HG03175 (cell line): ENCODE measurements around the gene FBLN2.
"Not testable (repeated sequence)": the region's sequence is repeated elsewhere in the genome, so short reads cannot be mapped to it uniquely, and the experiment has no call there.

Experiments
- ATAC-seq: cut with Tn5 transposase; IDR thresholded peaks from one replicate; pipeline ENCODE4 v1.9.1; 2021; ENCODE audit warnings: mild to moderate bottlenecking, moderate library complexity; ENCODE audit not compliant: unreplicated experiment

FBLN2 gene

DNA sequence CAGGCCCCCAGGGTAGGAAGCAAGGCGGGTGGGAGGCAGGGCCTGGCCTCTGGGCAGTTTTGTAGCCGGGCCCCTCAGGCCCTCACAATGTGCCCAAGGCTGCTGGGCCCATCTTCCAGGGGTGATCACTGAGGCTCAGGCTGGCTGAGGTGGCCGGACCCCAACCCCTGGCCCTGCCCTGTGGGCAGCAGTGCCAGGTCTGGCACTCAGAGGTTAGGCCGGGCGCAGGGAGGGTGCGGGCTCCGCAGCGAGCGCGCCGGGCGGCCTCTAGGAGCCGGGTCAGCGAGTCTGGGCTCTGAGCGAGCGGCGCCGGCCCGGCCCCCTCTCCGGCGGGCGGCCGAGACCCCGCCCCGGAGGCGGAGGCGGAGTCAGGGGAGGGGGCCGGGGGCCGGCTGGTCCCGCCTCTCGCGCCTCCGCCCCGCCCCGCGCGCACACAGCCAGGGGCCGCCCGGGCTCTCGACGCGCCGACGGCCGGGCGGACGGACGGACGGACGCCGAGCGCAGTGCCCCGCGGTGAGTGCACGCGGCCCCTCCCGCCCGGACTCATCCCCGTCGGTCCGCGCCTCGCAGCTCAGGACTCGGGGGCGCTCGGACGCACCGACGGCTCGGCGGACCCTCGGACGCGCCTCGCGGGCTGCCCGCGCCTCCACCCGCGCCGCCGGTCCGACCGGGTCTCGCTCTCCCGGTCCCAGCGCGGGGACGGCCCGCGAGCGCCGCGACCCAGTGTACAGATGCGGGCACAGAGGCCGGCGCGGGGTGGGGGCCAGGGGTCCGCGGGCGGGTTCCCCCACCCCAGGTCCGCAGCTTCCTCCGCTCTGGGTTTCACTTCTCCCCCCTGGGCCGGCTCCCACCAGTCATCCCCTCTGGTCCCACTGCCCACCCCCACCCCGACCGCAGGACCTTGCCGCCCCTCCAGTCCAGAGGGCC lies at the start of gene FBLN2:
Gene FBLN2, plus strand, starts transcription at position 430 of the 927 bp plus-strand sequence. CDS start 21,231 bp downstream, outside the sequence.
- no peak for ATAC-seq

DNA sequence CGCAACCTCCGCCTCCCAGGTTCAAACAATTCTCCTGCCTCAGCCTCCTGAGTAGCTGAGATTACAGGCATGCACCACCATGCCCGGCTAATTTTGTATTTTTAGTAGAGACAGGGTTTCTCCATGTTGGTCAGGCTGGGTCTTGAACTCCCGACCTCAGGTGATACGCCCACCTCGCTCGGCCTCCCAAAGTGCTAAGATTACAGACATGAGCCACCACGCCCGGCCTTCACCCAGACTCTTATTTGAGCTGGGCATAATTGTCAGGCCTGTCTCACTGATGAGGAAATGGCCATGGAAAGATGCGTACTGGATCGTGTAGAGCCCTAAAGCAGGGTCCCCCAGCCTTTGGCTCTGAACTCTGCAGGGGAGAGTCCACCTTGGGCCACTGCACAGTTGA lies 49.7 kb upstream of the FBLN2 start:
- not testable (repeated sequence) for ATAC-seq

DNA sequence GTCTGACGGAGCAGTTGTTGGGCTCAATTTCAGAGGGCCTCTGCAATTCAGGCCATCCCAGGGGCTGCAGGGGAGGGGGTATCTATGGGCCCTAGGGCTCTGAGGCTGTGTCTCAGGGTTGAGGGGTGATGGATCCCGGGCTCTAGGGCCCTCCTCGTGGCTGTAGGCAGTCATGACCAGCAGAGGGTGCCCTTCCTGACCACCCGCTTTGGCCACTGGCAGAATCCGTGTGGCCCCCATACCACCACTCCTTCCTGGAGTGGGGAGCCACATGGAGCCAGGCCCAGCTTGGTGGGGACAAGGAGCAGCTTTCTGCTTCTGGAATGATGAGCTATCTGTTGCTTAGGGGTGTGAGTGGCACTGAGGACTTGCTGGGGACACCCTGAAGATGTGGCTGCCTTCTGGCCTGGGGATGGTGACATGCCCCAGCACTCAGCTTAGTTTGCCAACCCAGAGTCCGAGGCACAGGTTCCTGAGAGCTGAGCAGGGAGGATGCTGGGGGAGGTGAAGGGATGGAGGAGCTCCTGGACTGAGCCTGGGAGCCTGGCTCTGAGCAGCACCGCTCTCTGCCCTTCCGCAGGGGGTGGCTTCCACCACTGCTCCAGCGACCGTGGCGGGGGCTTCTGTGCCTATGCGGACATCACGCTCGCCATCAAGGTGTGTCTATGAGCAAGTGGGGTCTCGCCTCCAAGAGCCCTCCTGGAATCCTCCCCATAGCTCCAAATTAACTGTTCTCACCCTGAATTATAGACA lies 48.6 kb upstream of the FBLN2 start:
- ATAC-seq, result no peak

DNA sequence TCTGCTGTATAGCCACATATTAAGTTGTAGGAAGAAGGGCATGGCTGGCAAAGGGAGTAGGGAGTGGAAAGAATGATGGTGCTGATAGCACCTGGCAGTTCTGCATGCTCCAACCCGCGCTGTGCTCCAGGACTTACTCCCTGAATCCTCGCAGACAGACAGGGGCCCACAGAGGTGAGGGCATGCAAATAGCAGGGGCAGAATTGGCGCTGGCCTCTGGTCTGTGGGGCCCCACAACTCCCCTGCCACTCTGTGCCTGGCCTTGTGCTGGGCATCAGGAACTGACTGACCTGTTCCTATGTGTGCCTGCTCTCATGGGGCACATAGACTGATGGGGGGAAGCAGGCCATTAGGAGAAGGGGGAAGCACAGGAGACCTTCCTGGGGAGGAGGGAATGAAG lies 47.9 kb upstream of the FBLN2 start:
- no peak for ATAC-seq

DNA sequence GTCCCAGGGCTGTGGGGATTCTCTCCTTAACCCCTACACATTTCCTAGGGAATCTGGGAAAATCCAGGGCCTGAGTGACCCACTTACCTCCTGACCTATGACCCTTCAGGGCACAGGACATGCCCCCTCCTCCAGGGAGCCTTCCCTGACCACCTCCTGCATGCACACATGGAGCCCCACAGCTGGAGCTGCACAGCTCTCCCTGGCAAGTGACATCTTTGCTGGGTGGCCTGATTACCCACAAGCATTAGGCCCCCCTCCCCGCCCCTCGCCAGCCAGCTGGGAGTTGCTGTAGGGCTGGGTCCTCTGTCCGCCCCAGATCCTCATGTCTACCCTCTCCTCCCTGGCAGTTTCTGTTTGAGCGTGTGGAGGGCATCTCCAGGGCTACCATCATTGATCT lies 47.4 kb upstream of the FBLN2 start:
- no peak for ATAC-seq

DNA sequence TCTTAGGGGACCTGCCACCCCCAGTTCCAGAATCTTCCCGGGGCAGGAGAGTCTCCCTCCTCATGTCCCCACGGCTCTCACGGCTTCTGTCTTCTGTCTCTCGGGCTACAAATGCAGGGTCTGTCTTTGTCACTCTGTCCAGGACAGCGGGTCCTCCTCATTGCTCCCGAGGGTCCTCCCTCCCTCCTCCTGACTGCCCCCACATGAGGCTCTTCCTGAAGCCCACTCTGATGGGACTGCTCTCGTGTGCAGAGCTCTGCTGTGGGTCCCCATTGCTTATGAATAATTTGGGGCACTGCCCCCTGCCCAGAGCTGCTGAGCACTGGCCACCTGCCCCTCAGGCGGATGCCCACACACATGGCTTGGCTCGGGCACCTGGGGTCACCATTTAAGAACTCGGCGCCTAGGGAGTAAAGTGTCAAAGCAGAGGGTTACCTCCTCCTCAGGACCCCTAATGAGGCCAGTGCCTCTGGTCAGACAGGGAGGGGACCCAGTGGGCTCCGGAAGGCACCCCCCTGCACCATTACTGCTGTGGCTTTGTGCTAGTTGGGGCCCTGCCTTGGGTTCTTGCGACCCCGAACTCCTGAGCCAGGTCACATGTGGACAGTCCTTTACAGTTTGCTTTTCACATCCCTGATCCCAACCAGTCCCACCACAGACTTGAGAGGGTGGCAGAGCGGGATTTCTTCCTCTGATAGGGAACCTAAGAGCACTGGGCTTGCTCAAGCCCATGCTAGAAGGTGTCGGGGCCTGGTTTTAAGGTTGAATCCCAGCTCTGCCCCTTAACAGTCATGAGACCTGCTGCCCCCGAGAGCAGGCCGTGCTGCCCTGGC lies 46.8 kb upstream of the FBLN2 start:
- no peak for ATAC-seq

DNA sequence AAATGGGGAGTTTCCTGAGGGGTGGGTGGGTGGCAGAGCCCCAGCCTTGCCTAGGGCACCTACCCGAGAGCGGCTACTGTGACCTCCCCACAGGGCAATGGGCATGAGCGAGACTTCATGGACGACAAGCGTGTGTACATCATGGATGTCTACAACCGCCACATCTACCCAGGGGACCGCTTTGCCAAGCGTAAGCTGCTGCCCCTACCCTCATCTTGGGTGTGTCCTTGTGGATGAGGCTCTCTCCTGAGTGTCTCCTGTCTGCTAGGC lies 46.2 kb upstream of the FBLN2 start:
- no peak for ATAC-seq

DNA sequence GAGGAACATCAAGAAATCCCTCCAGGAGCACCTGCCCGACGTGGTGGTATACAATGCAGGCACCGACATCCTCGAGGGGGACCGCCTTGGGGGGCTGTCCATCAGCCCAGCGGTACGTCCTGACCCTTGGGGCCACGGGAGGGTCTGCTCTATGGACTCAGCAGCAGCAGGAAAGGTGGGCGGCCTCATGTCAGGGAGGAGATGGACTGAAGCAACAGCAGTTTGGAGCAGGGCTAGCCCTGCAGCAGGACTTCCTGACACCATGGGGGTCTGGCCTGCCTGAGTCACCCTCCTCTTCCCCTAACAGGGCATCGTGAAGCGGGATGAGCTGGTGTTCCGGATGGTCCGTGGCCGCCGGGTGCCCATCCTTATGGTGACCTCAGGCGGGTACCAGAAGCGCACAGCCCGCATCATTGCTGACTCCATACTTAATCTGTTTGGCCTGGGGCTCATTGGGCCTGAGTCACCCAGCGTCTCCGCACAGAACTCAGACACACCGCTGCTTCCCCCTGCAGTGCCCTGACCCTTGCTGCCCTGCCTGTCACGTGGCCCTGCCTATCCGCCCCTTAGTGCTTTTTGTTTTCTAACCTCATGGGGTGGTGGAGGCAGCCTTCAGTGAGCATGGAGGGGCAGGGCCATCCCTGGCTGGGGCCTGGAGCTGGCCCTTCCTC lies 44.6 kb upstream of the FBLN2 start:
- ATAC-seq, result no peak

DNA sequence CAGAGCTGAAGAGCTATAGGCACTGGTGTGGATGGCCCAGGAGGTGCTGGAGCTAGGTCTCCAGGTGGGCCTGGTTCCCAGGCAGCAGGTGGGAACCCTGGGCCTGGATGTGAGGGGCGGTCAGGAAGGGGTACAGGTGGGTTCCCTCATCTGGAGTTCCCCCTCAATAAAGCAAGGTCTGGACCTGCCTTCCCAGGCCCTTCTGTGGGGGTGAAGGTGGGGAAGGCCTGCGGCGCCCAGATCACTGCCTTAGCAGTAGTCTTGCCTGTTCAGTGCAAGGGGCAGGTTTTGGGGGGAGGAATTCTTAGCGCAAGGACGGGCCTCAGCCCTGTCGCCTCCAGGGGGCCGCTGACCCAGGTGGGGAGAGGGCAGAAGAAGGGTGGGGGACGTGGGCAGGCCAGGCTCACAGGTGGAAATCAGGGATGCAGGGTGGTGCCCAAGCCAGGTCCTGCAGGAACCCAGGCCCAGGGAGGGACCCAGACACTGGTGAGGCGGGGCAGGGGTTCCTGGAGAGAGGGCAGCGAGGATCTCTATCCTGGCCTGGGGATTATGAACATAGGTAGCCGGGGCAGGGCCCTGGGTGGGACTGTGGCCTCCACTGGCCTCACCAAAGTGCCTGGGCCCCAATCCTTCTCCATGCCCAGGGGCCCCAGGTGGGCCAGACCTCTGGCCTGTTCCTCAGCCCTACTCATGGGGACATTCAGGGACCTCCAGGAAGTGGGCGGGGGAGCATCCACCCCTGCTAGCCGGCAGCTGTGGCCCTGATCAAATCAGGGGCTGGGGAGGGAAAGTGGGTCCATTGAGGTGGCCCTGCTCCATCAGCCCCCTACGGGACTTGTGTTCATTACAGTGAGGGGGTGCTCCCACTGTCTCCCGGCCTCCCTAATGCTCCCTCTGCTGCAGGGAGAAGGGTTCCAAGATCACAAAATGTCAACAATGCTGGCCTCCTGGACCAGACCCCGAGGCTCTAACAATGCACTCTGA lies 43.5 kb upstream of the FBLN2 start:
- ATAC-seq, result no peak

DNA sequence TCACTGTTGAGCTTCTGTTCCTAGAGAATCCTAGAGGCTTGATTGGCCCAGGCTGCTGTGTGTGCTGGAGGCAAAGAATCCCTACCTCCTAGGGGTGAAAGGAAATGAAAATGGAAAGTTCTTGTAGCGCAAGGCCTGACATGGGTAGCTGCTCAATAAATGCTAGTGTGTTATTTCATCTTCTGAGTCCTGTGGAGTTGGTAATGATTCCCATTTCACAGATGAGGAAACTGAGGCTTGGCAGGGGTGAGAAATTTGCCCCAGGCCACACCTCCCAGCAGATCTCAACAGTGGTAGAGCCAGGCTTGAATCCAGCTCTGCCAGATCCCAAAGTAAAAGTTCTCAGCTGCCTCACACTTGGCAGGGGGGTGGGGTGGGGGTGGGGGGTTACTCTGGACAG lies 42.7 kb upstream of the FBLN2 start:
- ATAC-seq, result no peak

DNA sequence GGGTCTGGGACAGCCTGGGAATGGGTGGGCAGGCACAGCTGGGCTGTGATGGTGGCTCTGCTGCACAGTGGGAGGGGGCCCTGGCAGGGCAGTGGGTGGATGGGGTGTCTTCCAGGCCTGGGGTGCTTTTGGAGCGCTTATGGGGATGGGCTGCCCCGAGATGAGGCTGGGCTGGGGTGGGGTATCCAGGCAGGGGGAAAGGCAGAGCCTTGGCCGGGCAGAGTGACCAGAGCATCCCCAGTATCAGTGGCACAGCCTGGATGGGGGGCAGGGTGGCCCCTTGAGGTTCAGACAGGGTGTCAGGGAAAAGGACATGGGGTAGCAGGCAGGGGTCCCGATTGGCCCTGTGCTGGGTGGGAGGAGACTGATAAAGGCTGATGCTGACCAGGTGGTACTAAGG lies 42.2 kb upstream of the FBLN2 start:
- ATAC-seq, result no peak

DNA sequence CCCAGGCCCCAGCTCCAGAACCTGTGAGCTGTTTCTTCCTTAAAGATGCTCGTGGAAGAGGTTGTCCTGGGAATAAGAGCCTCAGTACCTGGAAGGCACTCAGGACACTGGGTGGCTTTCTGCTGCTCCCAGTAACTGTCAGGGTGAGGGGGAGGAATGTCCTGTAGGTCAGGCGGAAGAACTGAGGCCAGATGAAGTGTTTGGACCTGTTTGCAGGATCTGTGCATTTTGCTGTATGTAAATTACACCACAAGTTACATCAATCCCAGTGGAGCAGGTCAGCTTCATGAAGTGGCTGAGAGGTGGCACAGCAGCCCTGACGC lies 41.7 kb upstream of the FBLN2 start:
- ATAC-seq, result no peak

DNA sequence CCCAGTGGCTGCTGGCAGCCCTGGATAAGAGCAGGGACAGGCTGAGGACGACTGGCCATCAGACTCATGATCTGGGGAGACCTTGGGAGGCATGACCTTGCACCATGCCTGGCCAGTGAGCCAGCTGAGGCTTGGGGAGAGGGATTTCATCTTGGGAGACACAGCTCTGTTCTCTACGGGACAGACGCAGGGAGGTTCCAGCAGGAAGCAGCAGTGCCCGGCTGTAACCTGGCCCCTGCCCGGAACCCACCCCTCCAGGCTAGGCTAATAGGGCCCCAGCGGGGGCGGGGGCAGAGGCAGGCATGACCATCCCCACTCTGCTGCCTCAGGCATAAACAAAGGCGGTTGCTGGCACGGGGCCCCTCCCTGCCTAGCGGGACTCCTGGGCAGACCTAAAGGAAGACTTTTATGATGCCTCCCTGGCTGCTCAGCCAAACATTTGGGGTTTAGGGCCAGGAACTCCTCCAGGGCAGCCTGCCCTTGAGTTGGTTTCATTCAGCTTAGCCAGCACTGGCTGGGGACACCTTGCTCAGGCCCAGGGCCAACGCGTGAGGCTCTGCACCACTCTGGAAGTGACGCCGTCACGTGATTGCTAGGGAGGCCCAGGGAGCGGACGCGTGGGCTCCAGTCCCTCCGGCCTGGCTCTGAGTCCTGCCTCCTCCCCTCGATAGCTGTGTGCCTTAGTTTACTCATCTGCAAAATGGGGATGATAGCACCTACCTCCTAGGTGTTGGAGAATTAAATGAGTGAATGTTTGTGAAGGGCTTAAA lies 41.2 kb upstream of the FBLN2 start:
- ATAC-seq, result no peak

DNA sequence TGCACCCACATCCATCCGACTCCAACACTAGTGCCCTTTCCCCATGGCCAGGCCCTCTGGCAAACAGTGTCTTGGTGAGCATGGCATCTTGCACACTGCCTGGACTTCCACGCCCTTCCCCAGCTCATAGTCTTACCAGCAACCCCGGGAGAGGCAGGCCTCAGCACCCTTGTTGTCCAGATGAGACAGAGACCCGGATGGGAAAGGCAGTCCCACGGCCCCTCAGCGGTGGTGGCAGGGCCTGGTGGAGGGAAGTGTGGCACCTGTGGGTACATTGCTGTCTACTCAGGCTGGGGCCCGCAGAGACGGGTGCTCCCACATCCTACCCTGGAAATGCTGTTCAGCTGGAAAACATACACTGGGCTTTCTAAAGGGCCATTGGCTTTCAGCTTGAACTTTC lies 40.4 kb upstream of the FBLN2 start:
- no peak for ATAC-seq

DNA sequence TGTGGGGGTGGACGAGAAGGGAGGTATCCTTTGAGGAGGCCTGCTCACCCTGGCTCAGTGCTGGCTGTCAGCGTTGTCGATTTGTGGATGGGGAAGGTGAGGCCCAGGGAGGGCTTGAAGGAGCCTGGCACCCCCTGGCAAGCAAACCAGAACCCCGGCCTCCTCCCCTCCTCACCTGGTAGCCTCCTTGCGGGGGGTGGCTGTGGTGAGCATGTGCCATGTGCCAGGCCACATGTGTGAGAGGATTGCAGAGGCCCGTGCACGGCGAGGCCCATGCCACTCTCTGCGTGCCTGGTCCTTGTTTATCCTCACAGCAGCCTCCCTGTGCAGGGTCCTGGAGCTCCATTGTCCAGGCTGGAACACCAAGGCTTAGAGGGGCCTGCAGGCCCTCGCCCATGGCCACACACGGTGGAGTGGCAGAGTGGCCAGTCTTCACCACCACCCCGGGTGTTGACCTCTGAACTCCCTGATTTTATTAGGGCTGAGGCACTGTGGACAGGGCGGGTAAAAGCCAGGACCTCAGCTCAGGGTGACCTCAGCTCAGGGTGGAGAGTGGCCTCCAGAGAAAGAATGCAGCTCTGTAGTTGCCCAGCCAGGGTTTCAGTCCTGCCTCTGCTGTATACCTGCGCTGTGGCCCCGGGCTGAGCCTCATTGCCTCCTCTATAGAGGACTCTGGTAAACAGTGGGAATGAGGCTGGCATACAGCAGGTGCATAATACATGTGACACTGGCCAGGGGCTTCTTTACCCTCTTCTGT lies 39.7 kb upstream of the FBLN2 start:
- no peak for ATAC-seq

DNA sequence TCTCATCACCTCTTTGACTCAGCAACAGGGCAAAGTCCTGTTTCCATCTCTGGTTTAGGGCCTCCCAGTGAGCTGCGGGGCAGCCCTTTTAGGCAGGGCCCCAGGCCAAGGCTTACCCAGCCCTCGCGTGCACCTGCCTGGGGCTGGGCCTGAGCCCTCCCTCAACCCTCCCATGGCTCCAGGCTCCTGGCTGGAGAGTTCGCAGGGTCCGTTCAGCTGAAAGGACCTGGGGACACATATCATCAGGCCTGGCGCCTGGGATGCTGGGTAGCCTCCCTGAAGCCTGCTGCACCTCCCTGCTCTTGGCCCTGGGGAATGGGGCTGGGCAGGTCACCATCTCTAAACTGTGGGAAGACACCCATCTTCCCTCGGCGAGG lies 39.1 kb upstream of the FBLN2 start:
- ATAC-seq, result no peak

DNA sequence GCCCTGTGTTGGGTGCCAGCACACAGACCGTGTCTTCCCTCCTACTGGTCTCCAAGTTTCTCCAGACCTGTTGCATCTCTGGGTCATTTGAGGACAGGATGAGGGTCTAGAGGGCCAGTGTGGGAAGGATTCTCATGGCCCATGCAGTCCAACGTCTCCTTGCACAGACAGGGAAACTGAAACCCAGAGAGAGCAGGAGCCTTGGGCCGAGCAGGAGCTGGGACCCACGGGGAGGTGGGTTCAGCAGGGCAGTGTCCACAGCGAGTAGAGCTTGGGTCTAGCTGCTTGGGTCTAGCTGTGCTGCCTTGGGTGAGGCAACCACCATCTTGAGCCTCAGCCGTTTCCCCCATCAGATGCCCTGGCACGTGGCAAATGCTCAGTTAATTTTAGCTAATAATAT lies 36.5 kb upstream of the FBLN2 start:
- no peak for ATAC-seq

DNA sequence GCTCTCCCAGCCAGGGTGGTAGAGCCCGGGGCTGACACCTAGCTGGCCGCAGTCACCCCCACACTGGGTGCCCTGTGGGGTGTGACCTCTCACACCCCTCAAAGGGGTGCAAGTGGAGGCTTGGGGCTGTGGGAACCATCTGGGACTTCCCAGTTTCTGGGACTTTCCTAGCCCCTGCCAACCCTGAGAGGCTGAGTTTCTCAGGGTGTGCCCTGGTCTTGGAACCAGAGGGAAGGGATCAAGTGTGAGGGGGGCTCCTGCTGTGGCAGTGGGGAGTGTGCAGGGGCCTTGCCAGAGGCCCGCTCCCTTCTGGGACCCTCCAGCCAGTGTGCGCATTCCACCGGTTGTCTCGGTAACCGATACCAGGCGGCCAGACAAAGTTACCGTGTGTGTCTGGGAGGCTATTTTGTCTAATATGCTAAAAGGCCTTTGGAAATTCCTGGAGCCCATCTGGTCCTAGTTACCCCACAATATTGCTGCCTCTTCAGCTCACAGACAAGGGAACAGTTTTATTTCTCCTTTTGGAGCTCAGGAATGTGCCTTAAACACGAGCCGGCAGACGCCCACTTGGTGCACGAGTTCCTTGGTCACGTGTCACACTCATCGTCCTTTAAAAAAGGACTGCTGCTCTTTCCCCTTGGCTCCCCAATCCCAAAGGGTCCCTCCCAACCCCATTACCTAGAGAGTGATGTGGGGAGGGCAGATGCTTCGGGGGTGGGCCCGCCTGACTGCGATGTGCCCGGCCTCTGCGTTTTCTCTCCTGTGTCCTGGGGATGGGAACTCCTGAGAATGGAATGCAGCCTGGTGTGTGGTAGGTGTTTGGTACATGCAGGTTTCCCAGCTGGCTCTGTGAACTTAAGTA lies 35.6 kb upstream of the FBLN2 start:
- ATAC-seq, result no peak
